Measurements from ENCODE around the gene RBMS3. TPM values are rescaled to one million over a fixed set of nuclear protein-coding genes. Genes with fewer than 3 reads are reported as not detected.

Gene RBMS3
- total and polyA plus RNA-seq, 2 experiments from 2014 or later, result 20.8 TPM

- Histone ChIP-seq H3K27me3 (no peaks in the 10 kb centered on the region), H3K36me3 (no peaks in the 10 kb centered on the region), H3K4me3 (no peak overlapping the region), H3K4me1 (ENCODE audit: low read depth) (peaks cover 38% of the 10 kb centered on the region), H3K9me3 (ENCODE audit: low read depth) (no peaks in the 10 kb centered on the region), H3K27ac (no peak overlapping the region)
- DNase-seq (ENCODE audit: low read depth in 1 of 2, low spot score in 1 of 2), result peak in 1 of 2 donors; percentile 61
- TF ChIP-seq, protein P1, sequence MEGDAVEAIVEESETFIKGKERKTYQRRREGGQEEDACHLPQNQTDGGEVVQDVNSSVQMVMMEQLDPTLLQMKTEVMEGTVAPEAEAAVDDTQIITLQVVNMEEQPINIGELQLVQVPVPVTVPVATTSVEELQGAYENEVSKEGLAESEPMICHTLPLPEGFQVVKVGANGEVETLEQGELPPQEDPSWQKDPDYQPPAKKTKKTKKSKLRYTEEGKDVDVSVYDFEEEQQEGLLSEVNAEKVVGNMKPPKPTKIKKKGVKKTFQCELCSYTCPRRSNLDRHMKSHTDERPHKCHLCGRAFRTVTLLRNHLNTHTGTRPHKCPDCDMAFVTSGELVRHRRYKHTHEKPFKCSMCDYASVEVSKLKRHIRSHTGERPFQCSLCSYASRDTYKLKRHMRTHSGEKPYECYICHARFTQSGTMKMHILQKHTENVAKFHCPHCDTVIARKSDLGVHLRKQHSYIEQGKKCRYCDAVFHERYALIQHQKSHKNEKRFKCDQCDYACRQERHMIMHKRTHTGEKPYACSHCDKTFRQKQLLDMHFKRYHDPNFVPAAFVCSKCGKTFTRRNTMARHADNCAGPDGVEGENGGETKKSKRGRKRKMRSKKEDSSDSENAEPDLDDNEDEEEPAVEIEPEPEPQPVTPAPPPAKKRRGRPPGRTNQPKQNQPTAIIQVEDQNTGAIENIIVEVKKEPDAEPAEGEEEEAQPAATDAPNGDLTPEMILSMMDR (IDR thresholded peaks at IDR 0.05; ENCODE audit: low read depth, low read length), result no peak
Measured at GRCh38 chr3:29410660-29411405, 130.0 kb downstream of the RBMS3 start.

DNA sequence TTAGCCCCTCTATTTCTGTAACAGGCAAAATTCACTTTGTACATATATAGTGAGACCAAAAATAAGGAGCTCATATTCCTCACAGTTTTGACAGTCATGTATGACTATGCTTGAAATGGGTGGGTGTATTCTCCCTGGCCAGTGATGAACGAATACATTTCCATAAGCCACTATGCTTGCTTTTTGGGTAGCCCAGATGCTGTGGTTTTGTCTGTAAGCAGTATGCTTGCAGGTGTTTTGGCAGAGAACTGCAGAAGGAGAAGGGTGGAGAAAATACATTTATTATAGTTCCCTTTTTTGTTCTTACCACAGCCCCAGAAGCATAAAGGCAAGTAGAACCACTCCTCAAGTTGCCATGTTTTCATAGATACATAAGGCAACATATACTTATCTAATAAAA, 131.2 kb downstream of the RBMS3 start:
- TF ChIP-seq, protein P1 (IDR thresholded peaks at IDR 0.05; ENCODE audit: low read depth, low read length), result no peak
- Histone ChIP-seq H3K27me3 (no peaks in the 10 kb centered on the region), H3K36me3 (no peaks in the 10 kb centered on the region), H3K4me3 (no peak overlapping the region), H3K27ac (peak overlapping the region; percentile 0), H3K9me3 (ENCODE audit: low read depth) (no peaks in the 10 kb centered on the region), H3K4me1 (ENCODE audit: low read depth) (peaks cover 28% of the 10 kb centered on the region)
- DNase-seq (ENCODE audit: low read depth in 1 of 2, low spot score in 1 of 2), result no peak

GRCh38 chr3:29414468-29415224, 133.8 kb downstream of the RBMS3 start:
- Histone ChIP-seq H3K4me3 (no peak overlapping the region), H3K27me3 (no peaks in the 10 kb centered on the region), H3K4me1 (ENCODE audit: low read depth) (peaks cover 28% of the 10 kb centered on the region), H3K36me3 (no peaks in the 10 kb centered on the region), H3K27ac (no peak overlapping the region), H3K9me3 (ENCODE audit: low read depth) (no peaks in the 10 kb centered on the region)
- TF ChIP-seq, protein P1 (IDR thresholded peaks at IDR 0.05; ENCODE audit: low read depth, low read length), result no peak
- DNase-seq (ENCODE audit: low read depth in 1 of 2, low spot score in 1 of 2), result no peak

GRCh38 chr3:29415482-29416223, 134.8 kb downstream of the RBMS3 start:
- Histone ChIP-seq H3K9me3 (ENCODE audit: low read depth) (no peaks in the 10 kb centered on the region), H3K27me3 (no peaks in the 10 kb centered on the region), H3K36me3 (no peaks in the 10 kb centered on the region), H3K27ac (no peak overlapping the region), H3K4me3 (no peak overlapping the region), H3K4me1 (ENCODE audit: low read depth) (peaks cover 22% of the 10 kb centered on the region)
- DNase-seq (ENCODE audit: low read depth in 1 of 2, low spot score in 1 of 2), result no peak
- TF ChIP-seq, protein P1 (IDR thresholded peaks at IDR 0.05; ENCODE audit: low read depth, low read length), result no peak

DNA sequence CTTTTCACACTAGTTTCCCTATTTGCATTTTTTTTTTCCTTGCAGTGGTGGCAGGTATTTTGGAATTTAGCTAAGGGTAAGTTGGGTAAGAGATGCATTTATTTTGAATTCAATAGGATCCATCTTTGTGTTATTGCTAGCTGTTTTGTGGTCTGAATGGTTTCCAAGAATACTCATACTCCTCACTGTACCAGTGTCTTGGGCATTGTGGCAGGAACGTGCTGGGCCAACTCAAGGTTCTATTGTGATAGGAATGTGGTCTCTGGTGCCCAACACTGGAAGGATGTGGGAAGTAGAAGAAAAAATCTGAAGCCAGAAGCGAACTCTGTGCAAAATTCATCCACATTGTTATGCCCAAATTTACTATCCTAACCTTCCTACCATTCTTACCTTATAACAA, 135.6 kb downstream of the RBMS3 start:
- Histone ChIP-seq H3K36me3 (no peaks in the 10 kb centered on the region), H3K9me3 (ENCODE audit: low read depth) (no peaks in the 10 kb centered on the region), H3K4me3 (no peak overlapping the region)

More for the DNA sequence above, 135.6 kb downstream of the RBMS3 start:
- Histone ChIP-seq H3K4me1 (ENCODE audit: low read depth) (peaks cover 20% of the 10 kb centered on the region), H3K27me3 (no peaks in the 10 kb centered on the region), H3K27ac (no peak overlapping the region)
- TF ChIP-seq, protein P1 (IDR thresholded peaks at IDR 0.05; ENCODE audit: low read depth, low read length), result no peak
- no peak for DNase-seq (ENCODE audit: low read depth in 1 of 2, low spot score in 1 of 2)
